Fibroblast of skin of left biceps (primary cell): ENCODE results near the gene RAB13.
"Not testable (repeated sequence)": the region's sequence is repeated elsewhere in the genome, so short reads cannot be mapped to it uniquely, and the experiment has no call there.

ENCODE experiments used
- DNase-seq, 2 experiments: peaks; one replicate each; pipeline ENCODE4 v3.0.0-alpha.2; 2013; ENCODE audit warnings: low read depth in 2 of 2

Gene RAB13

DNA sequence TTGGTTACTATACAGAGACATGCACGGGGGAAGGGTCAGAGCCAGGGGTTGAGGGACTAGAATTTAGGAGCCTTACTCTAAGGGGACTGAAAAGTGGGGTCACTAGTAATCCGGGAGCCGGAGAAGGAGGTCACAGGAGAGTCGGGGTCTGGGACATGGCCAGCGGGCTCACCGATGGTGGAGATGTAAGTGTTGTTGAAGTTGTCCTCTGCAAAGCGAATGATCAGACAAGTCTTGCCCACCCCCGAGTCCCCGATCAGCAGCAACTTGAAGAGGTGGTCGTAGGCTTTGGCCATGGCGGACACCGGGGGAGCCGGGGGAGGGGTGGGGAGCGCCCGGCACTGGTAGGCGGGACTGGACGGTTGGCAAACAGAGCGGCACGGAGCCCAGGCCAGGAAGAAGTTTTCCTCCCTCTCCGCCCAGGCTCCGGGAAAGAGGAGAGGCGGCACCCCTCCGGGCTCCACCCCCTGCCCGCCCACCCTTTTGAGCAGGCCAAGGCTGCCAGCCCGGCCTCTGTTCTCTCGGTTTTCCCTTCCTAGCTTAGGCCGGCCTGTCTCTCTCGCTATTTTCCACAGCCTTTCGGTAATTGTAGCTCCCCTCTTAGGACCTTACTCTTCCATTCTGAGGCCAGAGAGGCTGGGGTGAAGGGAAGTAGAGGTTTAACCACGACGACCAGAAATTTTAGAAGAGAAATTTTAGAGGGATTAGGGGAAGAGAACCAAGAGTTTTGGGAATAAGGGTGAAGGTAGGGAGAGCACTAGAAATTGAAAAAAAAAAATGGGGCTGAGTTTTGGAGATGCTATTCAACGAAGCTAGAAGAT, at the start of gene RAB13:
TSS of gene RAB13 (minus strand) at position 399 of the 821 bp plus-strand sequence. CDS start at position 296, 103 bp downstream.
- DNase-seq: peak; percentile 47 to 53

DNA sequence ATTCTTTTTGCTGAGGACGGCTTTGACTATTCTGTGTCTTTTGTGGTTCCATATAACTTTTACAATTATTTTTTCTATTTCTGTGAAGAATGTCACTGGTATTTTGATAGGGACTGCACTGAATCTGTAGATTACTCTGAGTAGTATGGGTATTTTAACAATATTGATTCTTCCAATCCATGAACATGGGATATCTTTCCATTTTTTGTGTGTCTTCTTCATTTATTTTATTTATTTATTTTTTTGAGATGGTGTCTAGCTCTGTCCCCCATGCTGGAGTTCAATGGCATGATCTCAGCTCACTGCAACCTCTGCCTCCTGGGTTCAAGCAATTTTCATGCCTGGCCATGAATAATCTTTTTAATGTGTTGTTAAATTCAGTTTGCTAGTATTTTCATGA, 47.6 kb upstream of the RAB13 start:
- not testable (repeated sequence) for DNase-seq

DNA sequence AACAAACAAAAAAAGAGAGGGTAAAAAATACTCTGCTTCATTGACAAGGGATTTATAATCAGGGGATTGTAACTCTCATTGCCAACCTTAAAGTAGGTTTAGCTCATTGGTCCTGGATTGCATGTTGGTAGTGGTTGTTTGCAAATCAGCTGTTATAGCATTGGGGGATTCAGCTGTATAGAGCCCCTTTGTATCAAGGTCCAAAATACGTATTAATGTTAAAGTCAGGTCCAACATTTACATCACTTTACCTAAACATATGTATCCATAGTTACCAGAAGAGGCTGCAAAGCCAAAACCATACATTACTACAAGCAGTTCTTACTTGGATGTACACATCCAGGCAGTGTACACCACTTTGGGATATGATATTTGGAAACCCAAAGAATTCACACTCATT, 33.8 kb upstream of the RAB13 start:
- no peak for DNase-seq

DNA sequence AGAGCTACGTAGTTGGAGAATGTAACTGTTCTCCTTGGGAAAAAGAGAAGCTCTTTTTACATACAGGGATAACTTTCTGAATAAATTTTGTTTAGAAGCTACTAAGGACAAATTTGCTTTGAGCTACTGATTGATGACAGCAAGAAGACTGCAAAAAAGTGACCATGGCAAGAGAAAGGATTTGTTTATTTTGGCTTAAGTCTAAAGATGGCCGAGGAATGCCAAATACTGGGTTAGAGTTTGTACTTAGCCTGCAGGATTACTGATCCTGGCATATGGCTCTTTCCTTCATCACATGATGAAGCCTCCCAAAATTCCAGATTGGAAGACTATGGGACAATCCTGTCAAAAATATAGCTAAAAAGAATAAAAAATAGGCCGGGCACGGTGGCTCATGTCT, 33.1 kb upstream of the RAB13 start:
- no peak for DNase-seq

DNA sequence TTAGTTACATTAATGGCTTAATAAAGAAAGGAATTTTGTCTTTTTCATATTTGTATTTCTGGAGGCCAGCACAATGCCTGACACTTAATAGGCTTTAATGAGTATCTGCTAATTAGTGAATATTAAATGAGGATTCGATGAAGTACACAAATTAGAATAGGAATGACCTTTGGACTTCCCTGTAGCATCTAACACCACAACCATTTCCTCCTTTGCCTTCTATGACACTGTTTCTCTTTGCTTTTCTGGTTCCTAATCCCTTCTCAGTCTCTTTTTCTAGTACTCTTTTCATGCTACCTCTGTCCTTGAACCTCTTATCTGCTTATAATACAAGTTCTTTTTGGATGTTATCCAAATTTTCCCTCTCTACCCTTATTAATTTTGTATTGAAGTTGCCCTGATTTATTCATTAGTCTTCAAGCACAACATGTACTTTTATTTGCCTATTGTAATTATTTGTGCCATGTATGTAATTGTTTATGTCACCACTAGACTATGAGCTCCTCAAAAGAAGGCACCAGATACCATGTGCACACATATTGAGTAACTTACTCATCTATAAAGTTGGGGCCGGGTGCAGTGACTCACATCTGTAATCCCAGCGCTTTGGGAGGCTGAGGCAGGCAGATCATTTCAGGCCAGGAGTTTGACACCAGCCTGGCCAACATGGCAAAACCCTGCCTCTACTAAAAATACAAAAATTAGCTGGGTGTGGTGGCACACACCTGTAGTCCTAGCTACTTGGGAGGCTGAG, 28.2 kb upstream of the RAB13 start:
- peak in 1 of 2 experiments; percentile 2 for DNase-seq

DNA sequence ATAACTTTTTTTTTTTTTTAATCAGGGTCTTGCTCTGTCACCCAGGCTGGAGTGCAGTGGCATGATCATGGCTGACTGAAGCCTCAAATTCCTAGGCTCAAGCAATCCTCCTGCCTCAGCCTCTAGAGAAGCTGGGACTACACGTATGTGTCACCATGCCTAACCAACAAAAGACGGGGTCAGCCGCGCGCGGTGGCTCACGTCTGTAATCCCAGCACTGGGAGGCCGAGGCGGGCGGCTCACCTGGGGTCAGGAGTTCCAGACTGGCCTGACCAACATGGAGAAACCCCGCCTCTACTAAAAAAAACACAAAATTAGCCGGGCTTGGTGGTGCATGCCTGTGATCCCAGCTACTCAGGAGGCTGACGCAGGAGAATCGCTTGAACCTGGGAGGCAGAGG, 26.4 kb upstream of the RAB13 start:
- DNase-seq: not testable (repeated sequence)

DNA sequence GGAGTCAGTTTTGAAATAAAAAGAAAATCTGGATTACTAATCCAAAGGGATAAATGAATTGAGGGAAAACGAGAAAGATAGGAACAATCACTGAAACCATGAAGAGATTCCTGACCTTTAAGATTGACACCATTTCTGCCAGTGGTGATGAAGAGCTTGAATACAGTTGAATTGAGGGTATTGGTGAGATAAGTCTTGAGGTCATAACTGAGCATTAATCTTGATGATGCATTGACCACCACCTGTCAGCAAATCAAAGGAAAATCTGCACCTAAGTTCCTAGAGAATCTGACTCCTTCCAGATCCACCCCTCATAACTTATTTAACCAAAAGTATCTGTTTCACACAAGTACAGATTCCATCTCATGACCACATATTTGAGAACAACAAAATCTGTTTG, 26.0 kb upstream of the RAB13 start:
- no peak for DNase-seq

DNA sequence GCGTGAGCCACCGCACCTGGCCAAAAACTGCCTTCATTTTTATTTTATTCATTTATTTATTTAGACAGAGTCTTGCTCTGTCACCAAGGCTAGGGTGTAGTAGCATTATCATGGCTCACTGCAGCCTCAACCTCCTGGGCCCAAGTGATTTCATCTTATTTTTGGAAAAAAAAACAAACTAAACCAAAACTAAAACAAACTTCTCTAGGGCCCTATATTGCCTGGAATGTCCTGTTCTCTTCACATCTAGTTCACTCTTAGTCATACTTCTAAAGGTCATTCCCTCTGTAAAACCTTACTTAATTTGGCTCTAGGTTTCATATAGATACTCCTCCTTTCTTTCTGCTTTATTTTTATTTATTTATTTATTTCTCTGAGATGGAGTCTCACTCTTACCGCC, 20.0 kb upstream of the RAB13 start:
- no peak for DNase-seq

DNA sequence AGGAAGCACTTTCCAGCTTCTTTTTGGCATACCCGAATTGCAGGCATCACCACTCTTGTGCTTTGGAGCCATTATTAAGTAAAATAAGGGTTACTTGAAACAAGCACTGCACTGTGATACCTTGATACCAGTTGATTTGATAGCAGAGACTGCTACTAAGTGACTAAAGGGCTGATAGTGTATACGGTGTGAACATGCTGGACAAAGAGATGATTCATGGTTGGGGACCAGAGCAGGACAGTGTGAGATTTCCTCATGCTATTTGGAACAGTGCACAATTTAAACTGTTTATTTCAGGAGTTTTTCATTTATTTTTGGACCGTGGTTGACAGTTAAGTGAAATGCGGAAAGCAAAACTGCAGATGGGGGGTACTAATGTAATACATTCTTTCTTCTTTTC, 14.3 kb upstream of the RAB13 start:
- DNase-seq: no peak

DNA sequence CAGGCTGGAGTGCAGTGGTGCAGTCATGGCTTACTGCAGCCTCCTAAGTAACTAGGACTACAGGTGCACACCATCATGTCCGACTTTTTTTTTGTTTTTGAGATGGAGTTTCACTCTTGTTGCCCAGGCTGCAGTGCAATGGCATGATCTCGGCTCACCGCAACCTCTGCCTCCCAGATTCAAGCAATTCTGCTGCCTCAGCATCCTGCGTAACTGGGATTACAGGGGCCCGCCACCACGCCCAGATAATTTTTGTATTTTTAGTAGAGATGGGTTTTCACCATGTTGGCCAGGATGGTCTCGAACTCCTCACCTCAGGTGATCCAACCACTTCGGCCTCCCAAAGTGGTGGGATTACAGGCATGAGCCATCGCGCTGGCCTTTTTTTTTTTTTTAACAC, 10.7 kb upstream of the RAB13 start:
- not testable (repeated sequence) for DNase-seq

DNA sequence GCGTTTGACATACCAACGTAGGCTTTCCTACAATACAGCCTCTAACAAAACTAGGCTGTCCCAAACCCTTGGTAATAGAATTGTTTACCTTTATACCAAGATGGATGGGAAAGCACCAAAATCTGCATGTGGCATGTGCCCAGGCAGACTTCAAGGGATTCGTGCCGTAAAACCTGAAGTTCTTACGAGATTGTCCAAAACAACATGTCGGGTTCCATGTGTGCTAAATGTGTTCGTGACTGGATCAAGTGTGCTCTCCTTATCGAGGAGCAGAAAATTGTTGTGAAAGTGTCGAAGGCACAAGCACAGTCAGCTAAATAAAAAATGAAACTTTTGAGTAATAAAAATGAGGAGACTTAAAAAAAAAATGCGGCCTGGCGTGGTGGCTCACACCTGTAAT, 9.5 kb upstream of the RAB13 start:
- DNase-seq: no peak

DNA sequence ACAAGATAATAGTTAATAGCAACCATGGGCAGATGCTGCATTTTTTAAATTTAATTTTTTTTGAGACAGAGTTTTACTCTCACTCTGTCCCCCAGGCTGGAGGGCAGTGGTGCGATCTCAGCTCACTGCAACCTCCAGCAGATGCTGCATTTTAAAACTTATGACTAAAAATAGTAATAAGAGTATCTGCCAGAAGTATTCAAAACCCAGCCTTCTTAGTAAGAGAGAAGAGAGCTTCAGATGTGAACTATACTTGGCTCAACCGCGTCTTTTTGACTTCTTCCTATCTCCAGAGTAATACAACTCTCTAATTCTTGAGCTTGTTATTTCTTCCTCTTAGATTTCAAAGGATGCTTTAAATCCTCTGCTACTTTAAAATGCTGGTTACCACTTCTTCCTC, 9.1 kb upstream of the RAB13 start:
- no peak for DNase-seq

DNA sequence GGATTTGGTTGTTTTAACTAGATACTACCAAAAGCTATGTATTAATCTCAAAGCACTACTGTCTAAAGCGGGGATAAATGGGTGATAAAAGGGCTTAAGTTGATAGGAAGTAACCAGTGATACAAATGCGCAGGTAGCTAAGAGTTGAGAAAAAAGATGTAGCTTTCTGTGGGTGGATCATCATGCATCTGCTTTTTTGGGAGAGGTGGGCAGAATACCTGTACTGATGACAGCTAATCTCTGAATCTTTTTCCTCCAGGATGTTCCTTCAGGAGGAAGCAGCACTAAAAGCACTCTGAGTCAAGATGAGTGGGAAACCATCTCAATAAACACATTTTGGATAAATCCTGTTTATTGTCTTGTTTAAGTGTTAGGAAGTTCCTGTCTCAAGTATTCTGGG, 5.7 kb upstream of the RAB13 start:
- DNase-seq: no peak

DNA sequence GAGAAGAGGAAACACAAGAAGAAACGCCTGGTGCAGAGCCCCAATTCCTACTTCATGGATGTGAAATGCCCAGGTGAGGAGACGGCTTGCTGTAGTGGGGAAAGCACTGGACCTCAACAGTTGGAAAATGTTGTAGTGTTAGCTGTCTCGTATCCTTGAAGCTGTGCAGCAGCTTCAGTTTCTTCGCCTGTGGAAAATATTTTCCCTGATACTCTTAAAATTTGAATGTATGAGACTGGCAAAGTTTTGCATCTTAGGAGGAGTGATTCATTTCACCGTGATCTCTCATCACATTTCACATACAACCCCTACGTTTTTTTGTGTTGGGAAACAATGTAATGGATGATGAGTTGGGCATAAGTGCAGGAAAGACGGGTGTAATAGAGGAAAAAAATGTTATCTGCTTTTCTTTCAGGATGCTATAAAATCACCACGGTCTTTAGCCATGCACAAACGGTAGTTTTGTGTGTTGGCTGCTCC, 5.1 kb upstream of the RAB13 start:
- DNase-seq: no peak

DNA sequence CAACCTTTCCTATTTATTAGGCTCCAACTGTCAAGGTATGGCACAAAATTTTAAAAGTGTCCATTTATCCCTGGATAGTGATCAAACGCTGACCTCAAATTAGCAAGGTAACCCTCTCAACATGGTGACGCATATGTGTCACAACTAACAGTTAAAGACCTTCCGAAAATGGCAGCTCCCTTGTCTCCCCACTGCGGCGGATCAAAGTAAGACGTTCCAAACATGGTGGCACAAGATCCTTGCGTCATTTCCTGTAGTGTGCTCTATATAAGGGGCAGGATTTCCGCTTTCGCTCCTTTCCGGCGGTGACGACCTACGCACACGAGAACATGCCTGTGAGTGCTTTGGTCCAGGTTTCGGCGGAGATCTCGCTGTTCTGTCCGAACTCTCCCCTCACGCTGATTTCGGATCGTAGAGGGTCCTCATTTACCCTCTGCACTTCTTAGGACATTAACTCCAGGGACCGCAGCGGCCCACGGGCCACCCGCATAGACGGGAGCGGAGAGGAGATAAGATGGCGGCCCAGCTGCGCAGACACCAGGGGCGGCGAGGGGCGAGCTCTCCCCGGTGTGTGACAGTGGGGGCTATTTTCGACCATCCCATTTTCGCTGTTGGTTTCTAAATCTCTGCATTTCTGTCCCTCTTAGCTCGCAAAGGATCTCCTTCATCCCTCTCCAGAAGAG, 4.5 kb upstream of the RAB13 start, which contains the start of gene RPS27:
TSS of gene RPS27 (plus strand) at position 295 of the 683 bp plus-strand sequence. CDS start at position 330, 35 bp downstream.
- DNase-seq: peak; percentile 96 to 97

DNA sequence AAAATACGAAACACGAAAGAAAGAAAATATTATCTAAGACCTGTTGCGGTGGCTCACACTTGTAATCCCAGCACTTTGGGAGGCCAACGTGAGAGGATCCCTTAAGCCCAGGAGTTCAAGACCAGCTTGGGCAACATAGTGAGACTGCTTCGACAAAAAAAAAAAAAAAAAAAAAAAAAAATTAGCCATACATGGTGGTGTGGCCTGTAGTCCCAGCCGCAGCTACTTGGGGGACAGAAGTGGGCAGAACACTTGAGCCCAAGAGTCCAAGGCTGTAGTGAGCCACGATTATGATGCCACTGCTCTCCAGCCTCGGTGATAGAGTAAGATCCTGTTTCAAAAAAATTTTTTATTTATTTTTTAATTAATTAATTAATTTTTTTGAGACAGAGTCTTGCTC, 1.5 kb upstream of the RAB13 start:
- no peak for DNase-seq

DNA sequence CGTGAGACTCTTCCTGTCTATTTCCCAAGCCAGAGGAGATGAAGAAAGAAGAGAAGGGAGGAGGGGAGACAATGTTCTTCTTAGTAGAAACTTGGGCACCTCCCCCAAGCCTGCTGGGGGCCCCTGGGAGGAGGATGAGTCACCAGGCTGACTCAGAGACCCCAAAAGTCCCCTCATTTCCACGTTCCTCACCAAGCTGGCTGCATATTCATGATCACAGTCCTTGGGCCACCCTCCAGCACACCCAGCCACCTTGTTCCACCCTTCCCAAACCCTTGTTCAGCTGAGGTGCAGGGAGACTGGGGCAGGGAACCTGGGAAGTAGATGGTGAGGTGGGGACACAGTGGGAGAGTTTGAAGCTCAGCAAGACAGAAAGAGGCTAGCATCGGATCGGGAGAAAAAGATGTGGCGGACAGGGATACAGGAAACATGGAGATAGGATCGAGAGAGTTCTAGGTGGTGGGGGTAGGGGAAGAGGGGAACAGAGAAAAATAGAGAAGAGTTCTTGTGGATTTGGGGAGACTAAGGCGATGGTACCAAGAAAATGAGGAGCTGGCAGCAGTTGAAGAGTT, 712 bp downstream of the RAB13 start:
- peak; percentile 49 to 52 for DNase-seq

DNA sequence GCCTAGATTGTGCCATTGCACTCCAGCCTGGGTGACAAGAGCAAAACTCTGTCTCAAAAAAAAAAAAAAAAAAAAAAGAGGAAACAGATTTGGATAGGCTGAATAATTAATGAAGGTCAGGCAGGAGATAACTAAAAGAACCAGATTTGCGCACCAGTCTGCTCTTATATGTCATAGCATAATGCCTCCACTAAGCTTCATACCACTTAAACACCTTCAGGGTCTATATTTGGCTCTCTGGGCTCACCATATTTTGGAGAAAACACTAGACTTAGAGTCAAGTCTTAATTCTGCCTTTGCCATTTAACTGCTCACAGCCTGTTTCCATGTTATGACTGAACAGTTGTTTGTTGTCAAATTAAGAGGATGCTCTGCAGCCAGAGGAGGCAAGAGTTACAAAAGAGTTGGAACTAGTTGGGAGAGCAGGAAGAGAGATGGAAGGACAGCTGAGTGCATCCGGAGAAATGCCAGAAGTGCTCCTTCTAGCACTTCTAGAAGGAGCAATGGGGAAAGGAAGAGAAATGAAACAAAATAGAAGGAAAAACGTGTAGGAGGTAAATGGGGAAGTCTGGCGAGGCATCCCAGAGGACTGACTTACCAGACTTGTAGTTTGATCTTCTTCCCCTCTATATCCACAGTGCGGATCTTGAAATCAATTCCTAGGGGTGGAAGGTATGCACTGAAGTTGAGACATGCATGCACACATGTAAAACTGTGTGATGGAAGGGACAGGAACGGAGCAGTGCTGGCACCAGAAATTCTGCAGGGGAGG, 1.8 kb downstream of the RAB13 start:
- no peak for DNase-seq

DNA sequence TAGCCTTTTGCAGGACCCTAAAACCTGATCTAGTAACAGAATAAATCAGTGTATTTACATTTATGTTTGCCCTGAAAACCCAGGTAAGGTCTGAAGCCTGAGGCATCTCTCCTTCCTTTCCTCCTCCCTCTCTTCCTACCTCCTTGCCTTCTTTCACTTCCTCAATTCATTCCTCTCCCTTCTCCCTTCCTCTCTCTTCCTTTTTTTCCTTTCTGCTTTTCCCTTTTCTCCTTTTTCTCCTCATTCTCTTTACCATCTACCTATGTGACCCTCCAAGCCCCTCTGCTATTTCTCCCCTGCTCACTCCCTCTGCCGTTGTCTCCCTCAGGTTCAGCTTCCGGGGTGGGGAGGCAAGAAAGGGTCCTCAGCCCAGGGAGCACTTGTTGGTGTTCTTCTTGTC, 4.4 kb downstream of the RAB13 start:
- DNase-seq: not testable (repeated sequence)

DNA sequence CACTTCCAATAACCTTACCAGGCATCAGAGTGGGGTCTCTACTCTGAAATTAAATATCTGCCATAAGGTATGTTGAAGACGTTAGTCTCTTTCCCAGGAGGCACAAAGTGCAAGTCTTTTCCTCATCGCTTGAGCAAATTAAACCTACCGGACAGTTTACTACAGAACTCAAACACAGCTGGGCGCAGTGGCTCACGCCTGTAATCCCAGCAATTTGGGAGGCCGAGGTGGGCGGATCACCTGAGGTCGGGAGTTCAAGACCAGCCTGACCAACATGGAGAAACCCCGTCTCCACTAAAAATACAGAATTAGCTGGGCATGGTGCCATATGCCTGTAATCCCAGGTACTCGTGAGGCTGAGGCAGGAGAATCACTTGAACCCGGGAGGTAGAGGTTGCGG, 7.0 kb downstream of the RAB13 start:
- DNase-seq: not testable (repeated sequence)

DNA sequence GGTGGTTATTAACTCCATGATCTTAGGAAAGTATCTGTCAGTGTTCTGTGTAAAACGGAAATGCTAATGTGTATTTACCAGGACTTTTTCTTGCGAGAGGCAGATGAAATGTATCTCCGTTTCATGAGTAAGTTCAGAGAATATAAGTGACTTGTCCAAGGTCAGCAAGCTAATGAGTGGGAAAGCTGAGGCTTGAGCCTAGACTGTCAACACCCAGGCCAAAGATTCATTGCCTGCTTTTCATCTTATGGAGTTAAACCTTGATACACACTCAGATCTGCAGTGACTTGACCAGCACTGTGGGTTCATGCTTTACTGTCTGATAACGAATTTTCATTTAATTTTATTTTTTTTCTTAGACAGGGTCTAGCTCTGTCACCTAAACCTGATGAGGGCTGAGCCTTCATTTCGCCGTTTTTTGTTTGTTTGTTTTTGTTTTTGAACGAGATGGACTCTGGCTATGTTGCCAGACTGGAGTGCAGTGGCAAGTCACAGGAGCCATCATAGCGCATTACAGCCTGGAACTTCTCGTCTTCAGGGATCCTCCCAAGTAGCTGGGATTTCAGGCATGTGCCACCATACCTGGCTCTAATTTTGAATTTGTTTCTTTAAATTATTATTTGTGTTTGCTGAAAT, 7.7 kb downstream of the RAB13 start:
- no peak for DNase-seq
